CD1c-positive myeloid dendritic cell (primary cell): ENCODE measurements around the gene UPK3B.
"Not testable (repeated sequence)": the region's sequence is repeated elsewhere in the genome, so short reads cannot be mapped to it uniquely, and the experiment has no call there.

Source experiments
- DNase-seq: peaks from one replicate; pipeline ENCODE4 v3.0.0-alpha.2; 2016; ENCODE audit errors: extremely low spot score

Gene UPK3B

DNA sequence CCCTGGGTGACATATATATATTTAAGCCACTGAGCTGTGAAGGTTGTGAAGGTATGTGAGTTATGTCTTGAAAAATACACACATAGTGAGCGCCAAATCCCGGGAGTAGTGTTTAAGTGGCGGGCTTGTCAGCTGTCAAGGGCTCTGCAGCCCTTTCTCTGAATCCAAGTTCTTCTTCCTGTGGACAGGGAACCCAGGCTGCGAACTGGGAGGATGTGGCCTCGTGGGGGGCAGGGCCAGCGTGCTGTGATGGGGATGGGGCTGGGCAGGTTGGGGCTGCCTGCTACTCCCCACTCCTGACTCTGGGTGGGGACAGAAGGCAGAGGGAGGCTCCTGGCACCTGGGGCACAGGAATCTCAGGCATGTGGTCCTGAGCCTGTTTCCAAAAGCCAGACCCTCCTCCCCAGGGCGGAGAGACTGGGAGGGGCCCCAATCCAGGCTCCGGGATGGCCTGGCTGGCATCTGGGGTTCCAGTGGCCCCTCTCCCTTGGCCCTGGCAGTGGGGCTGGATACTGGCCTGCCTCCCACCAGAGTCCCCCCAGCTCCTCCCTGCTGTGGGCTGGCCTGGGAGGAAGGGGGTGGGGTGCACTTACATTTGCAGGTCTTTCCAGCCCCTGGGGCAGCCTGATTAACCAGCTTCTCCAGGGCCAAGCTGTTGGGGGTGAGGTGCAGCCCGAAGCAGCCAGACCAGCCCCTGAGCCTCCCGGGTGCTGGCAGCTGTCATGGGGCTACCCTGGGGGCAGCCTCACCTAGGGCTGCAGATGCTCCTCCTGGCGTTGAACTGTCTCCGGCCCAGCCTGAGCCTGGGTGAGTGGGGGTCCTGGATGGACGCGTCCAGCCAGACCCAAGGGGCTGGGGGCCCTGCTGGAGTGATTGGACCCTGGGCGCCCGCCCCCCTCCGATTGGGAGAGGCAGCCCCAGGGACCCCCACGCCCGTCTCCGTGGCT is at the start of gene UPK3B:
Gene UPK3B (plus strand): TSS at position 622 of the 947 bp plus-strand sequence. CDS start 101 bp downstream, at position 723.
- DNase-seq = no peak

DNA sequence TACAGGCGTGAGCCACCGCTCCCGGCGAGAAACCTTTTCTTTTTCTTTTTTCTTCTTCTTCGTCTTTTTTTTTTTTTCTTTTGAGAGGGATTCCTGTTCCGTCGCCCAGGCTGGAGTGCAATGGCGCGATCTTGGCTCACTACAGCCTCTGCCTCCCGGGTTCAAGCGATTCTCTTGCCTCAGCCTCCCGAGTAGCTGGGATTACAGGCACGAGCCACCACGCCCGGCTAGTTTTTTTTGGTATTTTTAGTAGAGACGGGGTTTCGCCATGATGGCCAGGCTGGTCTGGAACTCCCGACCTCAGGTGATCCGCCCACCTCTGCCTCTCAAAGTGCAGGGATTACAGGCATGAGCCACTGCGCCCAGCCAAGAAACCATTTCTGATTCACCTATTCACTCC is 49.6 kb upstream of the UPK3B start:
- not testable (repeated sequence) for DNase-seq

DNA sequence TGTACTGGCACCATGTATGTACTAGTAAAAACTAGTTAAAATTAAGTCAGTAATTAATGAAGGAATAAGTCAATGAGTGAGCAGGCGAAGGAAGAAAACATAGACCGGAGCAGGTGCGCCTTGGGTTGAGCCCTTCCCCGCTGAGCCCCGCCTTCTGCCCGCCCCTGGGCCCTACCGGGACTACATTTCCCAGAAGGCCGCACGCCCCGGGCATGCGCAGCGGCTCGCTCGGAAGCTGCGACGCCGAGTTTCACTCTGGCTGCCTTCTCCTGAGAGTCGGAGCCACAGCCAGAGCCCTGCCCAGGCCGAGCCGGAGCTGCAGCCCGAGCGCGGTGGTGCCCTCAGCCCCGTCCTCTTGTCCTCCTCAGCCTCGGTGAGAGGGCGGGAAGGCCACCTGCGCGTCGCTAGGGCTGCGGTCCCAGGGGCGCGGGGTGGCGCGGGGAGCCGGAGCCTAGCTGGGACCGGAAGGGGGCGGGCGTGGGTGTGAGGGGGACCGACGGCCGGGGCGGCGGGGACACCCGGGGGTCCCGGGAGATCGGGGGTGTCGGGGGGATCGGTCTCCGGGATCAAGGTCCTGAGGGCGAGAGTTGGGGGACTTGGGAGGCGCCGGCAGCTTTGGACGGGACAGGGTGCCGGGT is 48.8 kb upstream of the UPK3B start, which contains the start of gene DTX2:
Gene DTX2 (plus strand): TSS at position 246 of the 638 bp plus-strand sequence. CDS start 18,801 bp downstream, outside the sequence.
- not testable (repeated sequence) for DNase-seq

DNA sequence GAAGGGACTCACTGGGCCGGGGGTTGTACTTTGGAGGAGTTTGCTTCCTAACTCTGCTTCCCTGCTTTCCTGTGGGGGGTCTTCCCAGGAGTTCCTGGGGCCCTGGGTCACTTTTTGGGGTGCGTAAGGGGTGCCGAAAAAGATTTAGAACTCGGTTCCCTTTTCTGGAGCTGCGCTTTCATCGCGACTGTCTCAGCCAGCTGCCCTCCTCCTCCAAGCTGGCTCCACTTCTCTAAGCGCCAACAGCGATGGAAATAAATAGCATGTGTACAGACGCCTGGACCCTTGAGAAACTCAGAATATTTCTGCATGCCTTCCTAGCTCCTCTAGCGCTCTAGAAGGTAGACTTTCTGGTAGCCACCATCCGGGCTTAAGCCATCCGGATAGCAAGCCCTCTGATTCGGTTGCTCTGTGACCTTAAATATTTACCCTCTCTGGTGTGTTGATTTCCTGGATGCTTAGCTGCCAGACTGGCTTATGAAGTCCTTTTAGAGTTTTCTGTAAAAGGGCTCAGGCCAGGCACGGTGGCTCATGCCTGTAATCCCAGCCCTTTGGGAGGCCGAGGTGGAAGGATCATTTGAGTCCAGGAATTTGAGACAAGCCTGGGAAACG is 48.0 kb upstream of the UPK3B start:
- not testable (repeated sequence) for DNase-seq

DNA sequence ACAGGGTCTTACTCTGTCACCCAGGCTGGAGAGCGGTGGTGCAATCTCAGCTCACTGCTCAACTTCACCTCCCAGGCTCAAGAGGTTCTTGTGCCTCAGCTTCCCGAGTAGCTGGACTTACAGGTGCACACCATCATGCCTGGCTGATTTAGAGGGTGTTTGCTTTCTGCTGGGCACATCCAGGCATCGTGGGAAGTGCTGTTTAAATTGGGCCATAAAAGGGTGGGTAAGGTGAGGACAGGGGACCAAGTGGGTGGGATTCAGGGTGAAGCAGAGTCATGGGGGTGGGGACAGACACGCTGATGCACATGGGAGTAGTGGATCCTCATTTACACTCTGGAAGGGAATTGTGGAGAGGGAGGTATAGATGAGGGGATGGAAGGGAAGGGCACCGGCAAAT is 45.4 kb upstream of the UPK3B start:
- not testable (repeated sequence) for DNase-seq

DNA sequence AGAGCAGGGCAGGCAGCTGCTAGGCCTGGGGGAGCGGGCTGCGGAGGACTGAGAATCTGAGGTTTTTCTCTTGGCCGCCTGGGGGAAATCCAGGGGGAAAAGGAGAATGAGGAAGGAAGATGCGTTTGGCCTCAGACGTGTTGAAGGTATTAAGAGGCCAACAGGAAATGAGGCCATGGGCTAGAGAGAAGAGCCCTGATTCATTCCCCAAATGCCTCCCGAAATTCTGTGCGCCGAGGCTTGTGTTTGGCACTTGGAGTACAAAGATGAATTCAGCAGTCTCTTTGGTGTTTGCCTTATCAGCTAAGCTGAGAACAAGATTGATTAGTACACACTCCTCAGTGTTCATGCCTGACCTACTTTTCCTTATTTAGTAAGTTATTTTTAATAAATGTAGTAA is 44.4 kb upstream of the UPK3B start:
- not testable (repeated sequence) for DNase-seq

DNA sequence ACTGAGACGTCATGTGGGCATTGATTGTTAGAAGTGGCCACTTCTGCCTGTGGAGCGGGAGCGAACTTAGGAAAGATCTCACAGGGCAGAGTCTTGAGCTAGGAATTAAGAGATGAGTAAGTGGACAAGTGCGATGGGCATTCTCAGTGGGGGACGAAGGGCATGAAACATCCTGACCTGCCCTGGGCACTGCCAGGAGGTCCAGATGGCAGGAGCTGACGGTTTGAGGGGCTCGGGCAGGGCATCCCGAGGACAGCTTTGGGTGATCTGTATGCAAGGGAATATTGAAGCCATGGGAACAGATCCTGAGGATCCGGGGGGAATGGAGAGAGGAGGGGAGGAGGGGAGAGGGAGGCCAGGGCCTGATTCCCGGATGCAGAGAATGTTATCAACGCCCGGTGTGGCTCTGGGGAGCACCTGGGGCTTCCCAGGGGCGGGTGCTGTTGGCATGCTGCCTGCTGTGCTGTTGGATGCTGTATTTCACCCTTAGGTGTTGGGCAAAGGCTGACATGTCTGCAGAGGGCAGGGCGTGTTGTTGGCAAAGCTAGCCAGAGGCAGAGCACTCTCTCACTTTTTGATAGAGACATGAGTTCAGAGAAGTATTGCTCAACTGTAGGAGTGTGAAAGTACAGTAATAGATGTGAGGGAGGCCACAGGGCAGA is 42.5 kb upstream of the UPK3B start:
- DNase-seq = not testable (repeated sequence)

DNA sequence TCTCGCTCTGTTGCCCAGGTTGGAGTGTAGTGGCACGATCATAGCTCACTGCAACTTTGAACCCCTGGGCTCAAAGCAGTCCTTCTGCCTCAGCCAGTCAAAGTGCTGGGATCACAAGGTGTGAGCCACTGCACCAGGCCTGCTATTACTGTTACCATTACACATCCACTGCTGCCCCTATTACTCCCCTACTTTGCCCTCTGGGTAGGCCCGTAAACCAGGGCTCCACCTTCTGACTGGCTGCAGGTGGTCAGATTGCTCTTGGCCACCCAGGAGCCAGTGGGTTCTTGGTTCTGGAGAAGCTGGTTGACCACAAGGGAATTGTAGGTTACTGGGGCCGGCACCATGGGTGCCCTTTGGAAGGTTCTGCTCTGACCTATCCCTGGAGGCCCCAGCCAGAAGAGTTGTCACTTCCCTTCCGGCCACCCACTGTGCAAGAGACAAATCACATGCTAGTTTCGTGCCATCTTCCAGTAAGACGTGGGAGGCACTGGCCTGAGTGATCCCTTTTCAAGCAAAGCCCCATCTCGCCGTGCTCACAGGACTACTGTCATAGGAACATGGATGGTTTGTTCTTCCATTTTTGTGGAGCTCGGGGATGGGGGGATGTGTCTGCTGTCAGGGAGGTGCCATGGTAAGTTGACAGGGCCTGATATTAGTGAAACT is 38.7 kb upstream of the UPK3B start:
- peak; percentile 72 for DNase-seq

DNA sequence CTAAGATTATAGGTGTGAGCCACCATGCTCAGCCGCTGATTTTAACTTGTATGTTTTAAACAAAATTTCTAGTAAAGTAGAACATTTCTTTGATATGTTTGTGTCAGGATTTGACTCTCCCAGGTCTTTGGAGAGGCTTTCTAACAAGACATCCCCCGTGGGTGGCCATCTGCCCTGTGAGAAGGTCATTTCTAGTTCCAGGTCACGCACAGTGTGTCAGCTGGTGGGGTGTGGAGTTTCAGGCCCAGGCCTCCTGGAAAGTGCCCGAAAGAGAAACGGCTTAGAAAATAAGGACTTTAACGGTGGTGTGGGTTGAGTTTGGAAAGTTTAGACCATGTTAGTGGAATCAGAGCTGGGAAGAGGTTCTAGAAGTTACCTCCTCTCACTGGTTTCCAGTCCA is 37.3 kb upstream of the UPK3B start:
- not testable (repeated sequence) for DNase-seq

DNA sequence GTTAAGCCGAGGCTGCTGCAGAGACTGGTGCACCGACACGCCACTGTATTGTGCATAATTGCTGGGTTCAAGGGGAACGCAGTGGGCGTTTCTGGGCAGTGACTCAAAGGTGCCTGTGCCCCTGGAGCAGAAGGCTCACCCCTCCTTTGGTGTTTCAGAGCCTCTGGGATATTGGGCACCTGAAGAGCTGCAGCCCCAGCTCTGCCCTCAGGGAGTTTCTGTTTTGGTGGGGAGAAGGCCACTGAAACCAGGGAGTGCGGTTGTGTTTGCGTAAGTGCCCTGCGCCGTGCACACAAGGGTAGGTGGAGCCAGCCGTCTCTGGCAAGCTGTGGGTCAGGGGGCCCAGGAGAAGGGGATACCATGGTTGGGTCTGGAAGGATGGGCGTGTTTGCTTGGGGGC is 34.1 kb upstream of the UPK3B start:
- not testable (repeated sequence) for DNase-seq

DNA sequence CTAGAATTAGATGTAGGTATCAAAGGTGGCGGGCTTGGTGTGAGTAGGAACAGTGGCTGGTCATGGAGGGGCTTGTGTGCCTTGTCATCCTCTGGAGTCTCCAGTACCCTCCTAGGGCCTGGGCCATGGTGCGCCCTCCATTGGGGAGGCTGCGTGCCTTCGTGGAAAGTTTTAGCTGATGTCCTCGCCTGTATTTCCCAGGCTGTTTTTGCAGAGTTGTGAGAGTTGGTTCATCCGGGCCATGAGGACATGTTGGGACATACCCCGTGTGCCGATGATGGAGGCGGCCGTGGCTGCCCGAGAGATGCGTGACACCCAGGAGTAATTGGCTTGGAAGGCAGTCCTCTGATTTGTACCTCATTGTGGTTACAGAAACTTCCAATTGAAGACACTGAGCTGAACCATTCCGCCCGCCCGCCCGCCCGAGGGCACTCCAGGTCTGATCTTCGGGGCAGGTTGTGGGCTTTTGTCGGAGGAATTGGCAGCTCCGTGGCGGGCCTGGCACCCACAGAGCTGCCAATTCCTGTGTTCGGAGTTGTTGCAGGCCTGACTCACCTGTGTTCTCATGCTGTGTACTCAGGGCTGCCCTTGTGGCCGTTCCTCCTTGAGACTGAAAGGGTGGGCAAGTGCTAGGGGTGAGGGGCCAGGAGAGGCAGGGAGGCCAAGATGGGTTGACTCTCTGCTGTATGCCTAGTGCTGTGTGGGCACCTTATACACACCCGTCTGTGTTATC is 33.4 kb upstream of the UPK3B start:
- DNase-seq = not testable (repeated sequence)

DNA sequence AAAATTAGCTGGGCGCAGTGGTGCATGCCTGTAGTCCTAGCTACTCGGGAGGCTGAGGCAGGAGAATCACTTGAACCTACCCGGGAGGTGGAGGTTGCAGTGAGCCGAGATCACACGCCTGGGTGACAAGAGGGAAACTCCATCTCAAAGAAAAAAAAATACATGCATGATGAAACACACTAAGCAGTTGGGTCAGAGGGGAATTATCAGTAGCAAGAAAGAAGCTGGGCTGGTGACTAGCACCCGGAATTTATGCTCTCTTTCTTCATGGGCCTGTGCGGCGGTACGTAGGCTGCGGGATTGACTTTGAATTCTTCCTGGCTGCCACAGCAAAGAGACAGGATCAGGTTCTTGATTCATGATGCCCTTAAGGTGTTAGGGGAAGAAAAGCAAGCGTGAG is 30.7 kb upstream of the UPK3B start:
- DNase-seq = peak; percentile 2

DNA sequence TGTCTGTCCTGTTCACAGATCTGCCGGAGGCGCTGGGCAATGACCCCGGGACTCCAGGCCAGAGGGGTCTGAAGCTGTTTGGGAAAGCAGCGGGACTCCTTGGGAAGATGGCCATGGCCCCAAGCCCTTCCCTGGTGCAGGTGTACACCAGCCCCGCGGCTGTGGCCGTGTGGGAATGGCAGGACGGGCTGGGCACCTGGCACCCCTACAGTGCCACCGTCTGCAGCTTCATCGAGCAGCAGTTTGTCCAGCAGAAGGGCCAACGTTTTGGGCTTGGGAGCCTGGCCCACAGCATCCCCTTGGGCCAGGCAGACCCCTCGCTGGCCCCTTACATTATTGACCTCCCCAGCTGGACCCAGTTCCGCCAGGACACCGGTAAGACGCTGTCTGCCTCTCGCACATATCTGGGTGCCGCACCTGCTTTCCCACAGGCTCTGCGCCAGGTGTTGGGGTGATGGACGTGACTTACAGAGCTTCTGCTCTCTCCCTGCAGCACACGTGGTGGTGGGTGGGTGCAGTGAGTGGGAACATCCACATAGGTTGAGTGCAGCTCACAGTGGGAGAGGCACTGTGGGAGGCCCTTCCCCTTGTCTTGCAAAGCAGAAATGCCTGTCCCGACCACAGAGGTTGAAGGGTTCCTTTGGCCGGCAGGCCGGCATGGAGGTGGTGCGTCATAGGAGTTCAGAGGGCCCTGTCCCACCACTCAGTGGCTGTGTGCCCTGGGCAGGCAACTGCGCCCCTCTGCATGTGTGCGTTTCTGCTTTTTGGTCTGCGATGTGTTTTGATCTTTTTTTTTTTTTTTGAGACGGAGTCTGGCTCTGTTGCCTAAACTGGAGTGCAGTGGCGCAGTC is 29.7 kb upstream of the UPK3B start:
- peak; percentile 61 for DNase-seq

DNA sequence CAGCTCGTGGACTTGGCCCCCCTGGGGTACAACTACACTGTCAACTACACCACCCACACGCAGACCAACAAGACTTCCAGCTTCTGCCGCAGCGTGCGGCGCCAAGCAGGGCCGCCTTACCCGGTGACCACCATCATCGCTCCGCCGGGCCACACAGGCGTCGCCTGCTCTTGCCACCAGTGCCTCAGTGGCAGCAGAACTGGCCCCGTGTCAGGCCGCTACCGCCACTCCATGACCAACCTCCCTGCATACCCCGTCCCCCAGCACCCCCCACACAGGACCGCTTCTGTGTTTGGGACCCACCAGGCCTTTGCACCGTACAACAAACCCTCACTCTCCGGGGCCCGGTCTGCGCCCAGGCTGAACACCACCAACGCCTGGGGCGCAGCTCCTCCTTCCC is 27.7 kb upstream of the UPK3B start:
- not testable (repeated sequence) for DNase-seq

DNA sequence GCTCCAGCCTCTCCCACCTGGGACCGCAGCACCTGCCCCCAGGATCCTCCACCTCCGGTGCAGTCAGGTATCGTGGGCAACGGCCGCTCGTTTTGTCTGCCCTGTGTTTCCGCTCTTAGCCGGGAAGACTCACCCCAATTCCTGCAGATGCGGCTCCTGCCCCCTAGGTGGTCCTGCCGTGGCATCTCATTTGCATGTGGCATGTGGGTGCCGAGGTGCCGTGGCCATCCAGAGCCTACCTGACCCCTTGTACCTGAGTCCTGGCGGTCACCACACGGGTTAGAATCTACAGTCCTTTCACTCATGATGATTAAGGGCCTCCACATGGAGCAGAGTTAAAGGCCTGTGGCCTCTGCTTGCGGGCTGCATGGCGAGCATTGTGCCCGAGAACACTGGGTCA is 27.3 kb upstream of the UPK3B start:
- DNase-seq = not testable (repeated sequence)

DNA sequence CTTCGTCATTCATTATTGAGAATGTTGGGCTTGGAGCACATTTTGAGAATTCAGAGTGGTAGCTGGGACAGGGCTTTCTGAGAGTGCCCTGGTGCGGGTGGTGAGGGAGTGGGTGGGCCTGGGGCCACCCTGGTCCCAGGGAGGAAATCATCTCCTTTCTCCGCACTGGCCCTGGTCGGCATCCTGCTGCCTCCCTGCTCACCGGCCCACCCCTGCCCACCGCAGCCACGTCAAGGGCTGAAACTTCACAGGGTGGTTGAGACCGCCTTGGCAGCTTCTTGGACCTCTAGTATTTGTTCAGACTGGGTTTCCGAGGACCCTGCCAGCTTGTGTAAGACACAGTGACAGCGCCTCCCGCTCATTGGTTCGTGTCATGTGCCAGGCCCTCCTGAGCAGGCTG is 25.9 kb upstream of the UPK3B start:
- DNase-seq = not testable (repeated sequence)

DNA sequence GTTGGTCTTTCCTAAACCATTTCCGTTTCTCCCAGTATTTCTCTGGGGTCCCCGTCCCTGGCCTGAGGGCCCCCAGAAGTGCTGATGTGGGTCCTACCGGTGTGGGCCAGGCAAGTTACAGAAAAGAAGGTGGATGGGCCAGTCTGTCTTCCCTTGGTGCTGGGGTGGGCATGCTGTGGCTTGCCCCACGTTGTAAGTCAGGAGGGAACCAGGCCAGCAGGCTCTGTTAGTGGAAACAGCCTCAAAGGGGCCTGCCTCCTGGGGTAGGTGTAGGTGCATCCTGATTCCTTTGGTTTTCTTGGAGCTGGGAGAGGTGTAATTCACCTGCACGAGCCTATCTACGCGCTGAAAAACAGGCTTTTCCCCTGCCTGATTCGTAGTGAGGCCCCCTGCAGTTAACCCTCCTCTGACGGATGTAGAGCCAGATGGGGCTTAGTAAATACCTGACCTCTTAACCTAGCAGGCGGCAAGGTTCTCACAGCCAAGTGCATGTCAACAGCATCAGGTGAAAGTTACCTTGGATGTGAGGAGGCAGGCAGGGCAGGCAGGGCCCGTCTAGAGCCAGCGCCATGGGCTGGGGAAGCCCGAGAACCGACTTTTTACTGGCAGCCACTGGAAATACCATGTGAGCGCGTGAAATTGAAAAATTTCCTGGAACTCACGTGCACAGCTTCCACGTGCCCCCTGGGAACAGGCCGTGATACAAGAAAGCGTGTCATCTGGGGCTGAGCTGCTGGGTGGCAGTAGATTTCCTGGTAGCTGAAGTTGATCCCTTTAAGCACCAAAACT is 24.3 kb upstream of the UPK3B start:
- not testable (repeated sequence) for DNase-seq

DNA sequence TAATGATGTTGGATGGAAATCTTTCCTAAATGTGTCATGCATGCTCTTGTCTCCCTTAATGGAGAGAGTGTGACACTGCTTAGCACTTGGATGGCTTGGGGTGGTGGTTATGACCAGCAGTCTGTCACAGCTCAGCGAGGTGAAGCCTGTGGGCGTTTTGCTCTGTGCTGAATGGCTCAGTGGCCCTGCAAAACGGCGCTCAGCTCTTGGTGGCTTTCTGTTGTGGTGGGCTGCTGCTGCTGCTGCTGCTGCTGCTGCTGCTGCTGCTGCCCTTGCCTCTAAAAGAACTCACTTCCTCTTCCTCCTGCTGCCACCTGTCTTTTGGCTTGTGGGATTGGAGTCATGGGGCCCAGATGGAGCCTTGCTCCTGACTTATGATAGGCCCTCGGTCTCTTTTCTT is 23.7 kb upstream of the UPK3B start:
- not testable (repeated sequence) for DNase-seq

DNA sequence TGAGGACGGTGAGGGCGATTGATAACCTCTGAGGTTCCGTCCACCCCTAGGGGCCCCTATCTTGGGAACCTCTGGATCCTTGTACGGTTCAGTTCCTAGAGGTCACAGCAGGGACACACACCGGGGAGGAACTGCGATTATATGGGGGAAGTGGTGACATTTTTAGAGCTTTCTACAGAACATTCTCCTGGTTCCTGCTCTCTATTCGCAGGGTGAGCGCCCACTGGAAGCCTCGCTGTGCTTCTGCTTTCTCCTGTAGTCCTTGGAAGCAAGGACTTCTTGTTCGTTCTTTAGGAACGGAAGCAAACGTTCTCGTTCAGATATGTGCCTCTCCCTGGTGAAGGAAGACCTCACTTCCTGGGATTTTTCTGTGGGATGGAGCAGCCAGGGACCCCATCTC is 22.4 kb upstream of the UPK3B start:
- not testable (repeated sequence) for DNase-seq
